ENCODE data around the gene NTM.

GRCh38 chr11:132245403-132246385 is 875.3 kb downstream of the NTM start:
- TF ChIP-seq CTCF (IDR thresholded peaks at IDR 0.05; ENCODE audit: control extremely low read depth in 1 of 3, insufficient read depth in 1 of 3, low read depth in 1 of 3, low read length in 3 of 3) (no peak), POLR2AphosphoS5 (IDR thresholded peaks at IDR 0.05; ENCODE audit: low read depth, low read length) (no peak), FOSL1 (IDR thresholded peaks at IDR 0.05; ENCODE audit: insufficient read depth, low read depth, low read length) (no peak), POLR2A (IDR thresholded peaks at IDR 0.05; ENCODE audit: control extremely low read depth in 1 of 2, low read depth in 2 of 2, low read length in 2 of 2) (no peak), SIRT6 (IDR thresholded peaks at IDR 0.05; ENCODE audit: low read length) (no peak), YY1 (IDR thresholded peaks at IDR 0.05; ENCODE audit: low read depth, low read length) (no peak), RXRA (IDR thresholded peaks at IDR 0.05; ENCODE audit: insufficient read depth, low read depth, low read length) (no peak), CHD2 (IDR thresholded peaks at IDR 0.05; ENCODE audit: low read length) (no peak), ATF3 (IDR thresholded peaks at IDR 0.05; ENCODE audit: insufficient read depth, low read depth, low read length) (no peak), GTF2F1 (IDR thresholded peaks at IDR 0.05; ENCODE audit: borderline replicate concordance, low read depth, low read length) (no peak), RAD21 (IDR thresholded peaks at IDR 0.05 in 1 of 2, conservative IDR thresholded peaks at IDR 0.05 in 1 of 2; ENCODE audit: low read depth in 2 of 2, low read length in 2 of 2) (no peak), RBBP5 (IDR thresholded peaks at IDR 0.05; ENCODE audit: borderline replicate concordance, low read depth, low read length) (no peak), CREB1 (IDR thresholded peaks at IDR 0.05) (no peak), E2F6 (IDR thresholded peaks at IDR 0.05) (no peak)
